Measurements from ENCODE around the gene SPRTN.

DNA sequence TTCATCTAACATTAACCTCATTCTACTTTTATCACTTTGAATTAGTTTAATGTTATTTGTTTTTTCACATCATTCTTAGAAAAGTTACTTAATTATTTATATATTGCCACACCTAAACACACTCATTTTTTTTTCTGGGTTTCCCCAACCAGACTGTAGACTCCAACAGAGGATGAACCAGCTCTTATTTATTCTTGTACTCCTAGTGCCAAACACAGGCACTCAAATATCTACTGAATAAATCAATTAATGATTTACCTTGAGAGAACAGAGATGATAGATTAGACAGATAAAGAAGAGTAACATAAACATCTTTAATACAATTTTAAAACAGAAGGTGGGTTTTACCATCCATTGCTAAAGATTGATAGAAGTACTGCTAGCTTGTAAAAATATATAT is 48.4 kb downstream of the SPRTN start:
- TF ChIP-seq, protein P1, sequence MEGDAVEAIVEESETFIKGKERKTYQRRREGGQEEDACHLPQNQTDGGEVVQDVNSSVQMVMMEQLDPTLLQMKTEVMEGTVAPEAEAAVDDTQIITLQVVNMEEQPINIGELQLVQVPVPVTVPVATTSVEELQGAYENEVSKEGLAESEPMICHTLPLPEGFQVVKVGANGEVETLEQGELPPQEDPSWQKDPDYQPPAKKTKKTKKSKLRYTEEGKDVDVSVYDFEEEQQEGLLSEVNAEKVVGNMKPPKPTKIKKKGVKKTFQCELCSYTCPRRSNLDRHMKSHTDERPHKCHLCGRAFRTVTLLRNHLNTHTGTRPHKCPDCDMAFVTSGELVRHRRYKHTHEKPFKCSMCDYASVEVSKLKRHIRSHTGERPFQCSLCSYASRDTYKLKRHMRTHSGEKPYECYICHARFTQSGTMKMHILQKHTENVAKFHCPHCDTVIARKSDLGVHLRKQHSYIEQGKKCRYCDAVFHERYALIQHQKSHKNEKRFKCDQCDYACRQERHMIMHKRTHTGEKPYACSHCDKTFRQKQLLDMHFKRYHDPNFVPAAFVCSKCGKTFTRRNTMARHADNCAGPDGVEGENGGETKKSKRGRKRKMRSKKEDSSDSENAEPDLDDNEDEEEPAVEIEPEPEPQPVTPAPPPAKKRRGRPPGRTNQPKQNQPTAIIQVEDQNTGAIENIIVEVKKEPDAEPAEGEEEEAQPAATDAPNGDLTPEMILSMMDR (IDR thresholded peaks at IDR 0.05; ENCODE audit: low read depth, low read length, missing input control) = no peak
- TF ChIP-seq, protein P2, sequence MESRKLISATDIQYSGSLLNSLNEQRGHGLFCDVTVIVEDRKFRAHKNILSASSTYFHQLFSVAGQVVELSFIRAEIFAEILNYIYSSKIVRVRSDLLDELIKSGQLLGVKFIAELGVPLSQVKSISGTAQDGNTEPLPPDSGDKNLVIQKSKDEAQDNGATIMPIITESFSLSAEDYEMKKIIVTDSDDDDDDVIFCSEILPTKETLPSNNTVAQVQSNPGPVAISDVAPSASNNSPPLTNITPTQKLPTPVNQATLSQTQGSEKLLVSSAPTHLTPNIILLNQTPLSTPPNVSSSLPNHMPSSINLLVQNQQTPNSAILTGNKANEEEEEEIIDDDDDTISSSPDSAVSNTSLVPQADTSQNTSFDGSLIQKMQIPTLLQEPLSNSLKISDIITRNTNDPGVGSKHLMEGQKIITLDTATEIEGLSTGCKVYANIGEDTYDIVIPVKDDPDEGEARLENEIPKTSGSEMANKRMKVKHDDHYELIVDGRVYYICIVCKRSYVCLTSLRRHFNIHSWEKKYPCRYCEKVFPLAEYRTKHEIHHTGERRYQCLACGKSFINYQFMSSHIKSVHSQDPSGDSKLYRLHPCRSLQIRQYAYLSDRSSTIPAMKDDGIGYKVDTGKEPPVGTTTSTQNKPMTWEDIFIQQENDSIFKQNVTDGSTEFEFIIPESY (IDR thresholded peaks at IDR 0.05) = no peak
- TF ChIP-seq TAF1 (conservative IDR thresholded peaks at IDR 0.05) (no peak), GABPA (IDR thresholded peaks at IDR 0.05 in 1 of 2, conservative IDR thresholded peaks at IDR 0.05 in 1 of 2) (peak in 1 of 2 donors; percentile 16), RAD21 (IDR thresholded peaks at IDR 0.05) (peak in 1 of 2 donors; percentile 28), FOXA2 (IDR thresholded peaks at IDR 0.05) (no peak), JUND (IDR thresholded peaks at IDR 0.05) (no peak), FOXA1 (IDR thresholded peaks at IDR 0.05) (no peak), NR2F2 (IDR thresholded peaks at IDR 0.05) (no peak), RXRA (IDR thresholded peaks at IDR 0.05) (peak in 1 of 2 donors; percentile 22), YY1 (IDR thresholded peaks at IDR 0.05) (peak; percentile 20)
- TF ChIP-seq, protein P3, sequence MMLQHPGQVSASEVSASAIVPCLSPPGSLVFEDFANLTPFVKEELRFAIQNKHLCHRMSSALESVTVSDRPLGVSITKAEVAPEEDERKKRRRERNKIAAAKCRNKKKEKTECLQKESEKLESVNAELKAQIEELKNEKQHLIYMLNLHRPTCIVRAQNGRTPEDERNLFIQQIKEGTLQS (IDR thresholded peaks at IDR 0.05) = peak; percentile 43
- TF ChIP-seq, protein P4, sequence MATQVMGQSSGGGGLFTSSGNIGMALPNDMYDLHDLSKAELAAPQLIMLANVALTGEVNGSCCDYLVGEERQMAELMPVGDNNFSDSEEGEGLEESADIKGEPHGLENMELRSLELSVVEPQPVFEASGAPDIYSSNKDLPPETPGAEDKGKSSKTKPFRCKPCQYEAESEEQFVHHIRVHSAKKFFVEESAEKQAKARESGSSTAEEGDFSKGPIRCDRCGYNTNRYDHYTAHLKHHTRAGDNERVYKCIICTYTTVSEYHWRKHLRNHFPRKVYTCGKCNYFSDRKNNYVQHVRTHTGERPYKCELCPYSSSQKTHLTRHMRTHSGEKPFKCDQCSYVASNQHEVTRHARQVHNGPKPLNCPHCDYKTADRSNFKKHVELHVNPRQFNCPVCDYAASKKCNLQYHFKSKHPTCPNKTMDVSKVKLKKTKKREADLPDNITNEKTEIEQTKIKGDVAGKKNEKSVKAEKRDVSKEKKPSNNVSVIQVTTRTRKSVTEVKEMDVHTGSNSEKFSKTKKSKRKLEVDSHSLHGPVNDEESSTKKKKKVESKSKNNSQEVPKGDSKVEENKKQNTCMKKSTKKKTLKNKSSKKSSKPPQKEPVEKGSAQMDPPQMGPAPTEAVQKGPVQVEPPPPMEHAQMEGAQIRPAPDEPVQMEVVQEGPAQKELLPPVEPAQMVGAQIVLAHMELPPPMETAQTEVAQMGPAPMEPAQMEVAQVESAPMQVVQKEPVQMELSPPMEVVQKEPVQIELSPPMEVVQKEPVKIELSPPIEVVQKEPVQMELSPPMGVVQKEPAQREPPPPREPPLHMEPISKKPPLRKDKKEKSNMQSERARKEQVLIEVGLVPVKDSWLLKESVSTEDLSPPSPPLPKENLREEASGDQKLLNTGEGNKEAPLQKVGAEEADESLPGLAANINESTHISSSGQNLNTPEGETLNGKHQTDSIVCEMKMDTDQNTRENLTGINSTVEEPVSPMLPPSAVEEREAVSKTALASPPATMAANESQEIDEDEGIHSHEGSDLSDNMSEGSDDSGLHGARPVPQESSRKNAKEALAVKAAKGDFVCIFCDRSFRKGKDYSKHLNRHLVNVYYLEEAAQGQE (IDR thresholded peaks at IDR 0.05) = no peak
- TF ChIP-seq, protein P5, sequence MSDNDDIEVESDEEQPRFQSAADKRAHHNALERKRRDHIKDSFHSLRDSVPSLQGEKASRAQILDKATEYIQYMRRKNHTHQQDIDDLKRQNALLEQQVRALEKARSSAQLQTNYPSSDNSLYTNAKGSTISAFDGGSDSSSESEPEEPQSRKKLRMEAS (IDR thresholded peaks at IDR 0.05) = no peak
